ENCODE results near the gene JARID2. TPM values are rescaled to one million over a fixed set of nuclear protein-coding genes. Genes with fewer than 3 reads are reported as not detected.

JARID2 gene
- polyA plus RNA-seq, 1 of the 3 experiments (the other 2 are of a cell fraction) = 3.4 TPM

DNA sequence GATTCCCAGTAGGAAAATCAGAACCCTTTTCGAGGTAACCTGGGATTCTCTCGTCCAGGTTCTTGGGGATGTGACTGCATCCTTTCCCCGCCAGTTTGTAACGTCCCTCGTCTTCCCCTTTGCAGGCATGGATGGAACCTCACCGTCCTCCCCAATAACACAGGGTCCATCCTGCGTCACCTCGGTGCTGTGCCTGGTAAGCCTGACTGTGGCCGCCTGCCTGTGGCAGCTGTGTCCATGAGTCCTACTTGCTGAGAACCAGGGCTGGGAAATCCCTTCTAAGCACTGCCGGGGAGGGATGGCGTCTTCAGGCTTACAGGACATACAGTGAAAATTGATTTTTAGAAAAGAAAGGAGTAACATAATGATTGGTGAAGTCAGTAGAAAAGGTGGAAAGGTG is 261.4 kb downstream of the JARID2 start:
- Histone ChIP-seq H3K36me3 (replicated peaks in 1 of 2; ENCODE audit: control insufficient read depth in 1 of 2, insufficient read depth in 2 of 2, low read length in 1 of 2) (peaks cover 8 to 14% of the 10 kb centered on the region in 2 experiments), H3K9me3 (no peaks in the 10 kb centered on the region), H4K20me1 (ENCODE audit: insufficient read depth) (peaks cover 55% of the 10 kb centered on the region), H3K9me2 (no peaks in the 10 kb centered on the region), H3K27ac (ENCODE audit: low read depth in 2 of 2, low read length in 1 of 2) (no peak overlapping the region), H3K79me2 (ENCODE audit: insufficient read depth) (0 out of 2 replicates have a peak, but pooled peaks cover 7% of the 10 kb centered on the region), H3K27me3 (ENCODE audit: insufficient read depth) (no peaks in the 10 kb centered on the region), H3K4me1 (ENCODE audit: control insufficient read depth in 1 of 2, insufficient read depth in 2 of 2, low read depth in 1 of 2, low read length in 1 of 2) (peaks cover 17 to 30% of the 10 kb centered on the region in 2 experiments), H3K4me3 (ENCODE audit: low read depth in 2 of 2, low read length in 1 of 2) (no peak overlapping the region), H3K9ac (no peak overlapping the region), H3F3A (replicated peaks; ENCODE audit: insufficient read depth) (peaks cover 6% of the 10 kb centered on the region), H2AFZ (ENCODE audit: low read depth) (no peak overlapping the region), H3K4me2 (no peak overlapping the region)
- no peak for DNase-seq
- ChIA-PET CTCF (no interaction called here), POLR2A (no interaction called here)
- TF ChIP-seq YY1 (IDR thresholded peaks at IDR 0.05; ENCODE audit: low read depth) = no peak
- no peak for TF ChIP-seq GABPA (IDR thresholded peaks at IDR 0.05; ENCODE audit: low read depth)
- TF ChIP-seq, protein P1, sequence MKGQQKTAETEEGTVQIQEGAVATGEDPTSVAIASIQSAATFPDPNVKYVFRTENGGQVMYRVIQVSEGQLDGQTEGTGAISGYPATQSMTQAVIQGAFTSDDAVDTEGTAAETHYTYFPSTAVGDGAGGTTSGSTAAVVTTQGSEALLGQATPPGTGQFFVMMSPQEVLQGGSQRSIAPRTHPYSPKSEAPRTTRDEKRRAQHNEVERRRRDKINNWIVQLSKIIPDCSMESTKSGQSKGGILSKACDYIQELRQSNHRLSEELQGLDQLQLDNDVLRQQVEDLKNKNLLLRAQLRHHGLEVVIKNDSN (IDR thresholded peaks at IDR 0.05; ENCODE audit: borderline replicate concordance, low read depth) = no peak
- no peak for TF ChIP-seq CHD2 (IDR thresholded peaks at IDR 0.05; ENCODE audit: low read length, partially characterized antibody)
- no peak for TF ChIP-seq NRF1 (IDR thresholded peaks at IDR 0.05; ENCODE audit: low read depth, low read length)
- TF ChIP-seq RFX5 (IDR thresholded peaks at IDR 0.05; ENCODE audit: low read length) = no peak
- TF ChIP-seq EZH2phosphoT487 (IDR thresholded peaks at IDR 0.05; ENCODE audit: borderline replicate concordance, low read depth) = no peak
- TF ChIP-seq, protein P2, sequence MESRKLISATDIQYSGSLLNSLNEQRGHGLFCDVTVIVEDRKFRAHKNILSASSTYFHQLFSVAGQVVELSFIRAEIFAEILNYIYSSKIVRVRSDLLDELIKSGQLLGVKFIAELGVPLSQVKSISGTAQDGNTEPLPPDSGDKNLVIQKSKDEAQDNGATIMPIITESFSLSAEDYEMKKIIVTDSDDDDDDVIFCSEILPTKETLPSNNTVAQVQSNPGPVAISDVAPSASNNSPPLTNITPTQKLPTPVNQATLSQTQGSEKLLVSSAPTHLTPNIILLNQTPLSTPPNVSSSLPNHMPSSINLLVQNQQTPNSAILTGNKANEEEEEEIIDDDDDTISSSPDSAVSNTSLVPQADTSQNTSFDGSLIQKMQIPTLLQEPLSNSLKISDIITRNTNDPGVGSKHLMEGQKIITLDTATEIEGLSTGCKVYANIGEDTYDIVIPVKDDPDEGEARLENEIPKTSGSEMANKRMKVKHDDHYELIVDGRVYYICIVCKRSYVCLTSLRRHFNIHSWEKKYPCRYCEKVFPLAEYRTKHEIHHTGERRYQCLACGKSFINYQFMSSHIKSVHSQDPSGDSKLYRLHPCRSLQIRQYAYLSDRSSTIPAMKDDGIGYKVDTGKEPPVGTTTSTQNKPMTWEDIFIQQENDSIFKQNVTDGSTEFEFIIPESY (IDR thresholded peaks at IDR 0.05; ENCODE audit: borderline replicate concordance, low read depth) = no peak
- TF ChIP-seq TEAD4 (IDR thresholded peaks at IDR 0.05; ENCODE audit: borderline replicate concordance, insufficient read depth) = no peak
- WGBS (ENCODE audit: low lambda C conversion rate) = 97% methylated on average over 11 of the region's 11 CpGs

DNA sequence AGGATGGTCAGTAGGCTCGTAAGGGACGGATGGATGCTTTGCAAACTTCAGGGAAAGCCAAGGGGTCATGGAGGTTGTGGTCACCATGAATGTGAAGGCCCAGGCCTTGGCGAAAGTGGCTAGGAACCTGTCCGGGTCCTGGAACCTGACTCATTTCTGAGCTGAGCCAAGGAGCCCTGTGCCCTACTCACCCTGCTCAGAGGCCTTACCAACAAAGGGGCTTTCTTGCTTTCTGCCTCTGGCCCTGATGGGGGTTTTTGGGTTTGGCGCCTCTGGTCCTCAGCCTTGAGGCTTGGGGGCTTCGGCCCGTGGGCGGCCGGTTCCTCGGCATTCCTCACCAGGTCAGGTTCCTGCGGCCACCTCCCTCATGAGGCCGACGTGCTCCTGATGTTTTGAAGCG is 261.9 kb downstream of the JARID2 start:
- Histone ChIP-seq H2AFZ (ENCODE audit: low read depth) (no peak overlapping the region), H3K9ac (no peak overlapping the region), H3K4me2 (no peak overlapping the region), H3K79me2 (ENCODE audit: insufficient read depth) (0 out of 2 replicates have a peak, but pooled peaks cover 7% of the 10 kb centered on the region), H3K4me1 (ENCODE audit: control insufficient read depth in 1 of 2, insufficient read depth in 2 of 2, low read depth in 1 of 2, low read length in 1 of 2) (peaks cover 12 to 25% of the 10 kb centered on the region in 2 experiments), H3K9me2 (no peaks in the 10 kb centered on the region), H3K36me3 (replicated peaks in 1 of 2; ENCODE audit: control insufficient read depth in 1 of 2, insufficient read depth in 2 of 2, low read length in 1 of 2) (peaks cover 8 to 15% of the 10 kb centered on the region in 2 experiments), H3K4me3 (ENCODE audit: low read depth in 2 of 2, low read length in 1 of 2) (no peak overlapping the region), H4K20me1 (ENCODE audit: insufficient read depth) (peaks cover 51% of the 10 kb centered on the region), H3F3A (replicated peaks; ENCODE audit: insufficient read depth) (peaks cover 6% of the 10 kb centered on the region), H3K27me3 (ENCODE audit: insufficient read depth) (no peaks in the 10 kb centered on the region), H3K9me3 (no peaks in the 10 kb centered on the region), H3K27ac (ENCODE audit: low read depth in 2 of 2, low read length in 1 of 2) (no peak overlapping the region)
- ChIA-PET CTCF (no interaction called here), POLR2A (no interaction called here)
- DNase-seq = no peak
- no peak for TF ChIP-seq NRF1 (IDR thresholded peaks at IDR 0.05; ENCODE audit: low read depth, low read length)
- TF ChIP-seq, protein P3, sequence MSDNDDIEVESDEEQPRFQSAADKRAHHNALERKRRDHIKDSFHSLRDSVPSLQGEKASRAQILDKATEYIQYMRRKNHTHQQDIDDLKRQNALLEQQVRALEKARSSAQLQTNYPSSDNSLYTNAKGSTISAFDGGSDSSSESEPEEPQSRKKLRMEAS (IDR thresholded peaks at IDR 0.05; ENCODE audit: low read depth) = no peak
- TF ChIP-seq RXRA (IDR thresholded peaks at IDR 0.05; ENCODE audit: borderline replicate concordance, low read depth) = no peak
- 91% methylated on average over 14 of the region's 14 CpGs for WGBS (ENCODE audit: low lambda C conversion rate)

All from SK-N-SH (cell line).